Activated CD8-positive, alpha-beta T cell treated with anti-CD3 and anti-CD28 coated beads for 36 hours (primary cell): ENCODE data around the gene CGB3. TPM values are rescaled to one million over a fixed set of nuclear protein-coding genes. Genes with fewer than 3 reads are reported as not detected.
"Not testable (repeated sequence)": the region's sequence is repeated elsewhere in the genome, so short reads cannot be mapped to it uniquely, and the experiment has no call there.

ENCODE experiments used
- ATAC-seq: fragments of 200-7000 bp; cut with Tn5 transposase; one replicate; pipeline ENCODE4 v1.10.0; 2021; ENCODE audit warnings: mild to moderate bottlenecking, moderate library complexity
- CTCF ChIA-PET: fragments of 350-600 bp; sonication (Branson Sonifier 250); formaldehyde crosslinking; loops from one replicate; lab custom pipeline; 2021; ENCODE audit warnings: antibody characterized with exemption; lab: Charles Lee
- POLR2A ChIA-PET: fragments of 350-600 bp; sonication (Branson Sonifier 250); formaldehyde crosslinking; loops from one replicate; lab custom pipeline; 2021; ENCODE audit warnings: antibody characterized with exemption; lab: Charles Lee
- DNase-seq: peaks from one replicate; pipeline ENCODE4 v3.0.0-alpha.2; 2020
- H3K27ac Mint-ChIP-seq: one replicate; pipeline ENCODE4 v1.8.0; 2021; ENCODE audit warnings: mild to moderate bottlenecking, mixed read lengths
- H3K27me3 Mint-ChIP-seq: one replicate; pipeline ENCODE4 v1.8.0; 2021; ENCODE audit warnings: mixed read lengths
- H3K36me3 Mint-ChIP-seq: one replicate; pipeline ENCODE4 v1.8.0; 2021; ENCODE audit warnings: low read depth, mixed read lengths
- H3K4me1 Mint-ChIP-seq: one replicate; pipeline ENCODE4 v1.8.0; 2021; ENCODE audit warnings: low read depth, mixed read lengths
- H3K4me3 Mint-ChIP-seq: one replicate; pipeline ENCODE4 v1.8.0; 2021; ENCODE audit warnings: mild to moderate bottlenecking, moderate library complexity, mixed read lengths
- H3K9me3 Mint-ChIP-seq: one replicate; pipeline ENCODE4 v1.8.0; 2021; ENCODE audit warnings: mixed read lengths
- CTCF ChIP-seq: fragments of 200-600 bp; IDR thresholded peaks from one replicate; pipeline ENCODE4 v1.8.0; 2022; ENCODE audit warnings: antibody characterized with exemption, mild to moderate bottlenecking
- intact Hi-C: fragments of 100-400 bp; cut with micrococcal nuclease; formaldehyde crosslinking; loops from one replicate; pipeline ENCODE4 v1.10.0; 2022
- total RNA-seq, 2 experiments: library from RNA; stranded (reverse); gene quantifications; one replicate each; pipeline ENCODE4 v1.2.3, GENCODE V29; 2021

Gene CGB3
- total RNA-seq, 2 experiments from 2014 or later: not detected

- DNase-seq: no peak
- ATAC-seq: no peak
- TF ChIP-seq CTCF: no peak
- no peak overlapping the region for H3K27ac Mint-ChIP-seq
- no peaks in the 10 kb centered on the region for H3K9me3 Mint-ChIP-seq
- no peaks in the 10 kb centered on the region for H3K36me3 Mint-ChIP-seq
- no peak overlapping the region for H3K4me3 Mint-ChIP-seq
- ChIA-PET CTCF (interaction anchor here (1.1 to 2.1 kb wide), 2 partner anchors 37 to 61 kb away, joined by 3 to 10 read pairs; no protein-coding TSS in a partner anchor), POLR2A (interaction anchor here (1.2 kb wide), 1 partner anchor 156 kb away, joined by 3 read pairs; no protein-coding TSS in a partner anchor)
- H3K27me3 Mint-ChIP-seq: peaks cover 51% of the 10 kb centered on the region
- H3K4me1 Mint-ChIP-seq: peaks cover 18% of the 10 kb centered on the region
- intact Hi-C loops: no loop called here
These were observed 36.9 kb upstream of the CGB3 start for GRCh38 chr19:49061000-49061399.

GRCh38 chr19:49059053-49059452 lies 34.9 kb upstream of the CGB3 start:
- DNase-seq (no peak), ATAC-seq (no peak)
- Mint-ChIP-seq H3K27ac (no peak overlapping the region), H3K4me1 (peaks cover 18% of the 10 kb centered on the region), H3K9me3 (no peaks in the 10 kb centered on the region), H3K4me3 (no peak overlapping the region), H3K27me3 (peaks cover 45% of the 10 kb centered on the region), H3K36me3 (no peaks in the 10 kb centered on the region)
- TF ChIP-seq CTCF: no peak
- ChIA-PET POLR2A (interaction anchor here (1.0 to 2.1 kb wide), 2 partner anchors 47 to 276 kb away, joined by 4 to 5 read pairs; no protein-coding TSS in a partner anchor), CTCF (interaction anchor here (1.4 to 2.1 kb wide), 3 partner anchors 39 to 62 kb away, joined by 4 to 10 read pairs (median 7); partner anchors contain the start of gene LIN7B)
- intact Hi-C loops: no loop called here

- ATAC-seq (no peak), DNase-seq (peak; percentile 64)
- CTCF ChIA-PET: interaction anchor here (1.5 kb wide), 1 partner anchor 39 kb away, joined by 4 read pairs; no protein-coding TSS in a partner anchor
- intact Hi-C loops: no loop called here
- no peak for TF ChIP-seq CTCF
- Mint-ChIP-seq H3K27me3 (peaks cover 43% of the 10 kb centered on the region), H3K27ac (no peak overlapping the region), H3K36me3 (no peaks in the 10 kb centered on the region), H3K9me3 (no peaks in the 10 kb centered on the region), H3K4me3 (no peak overlapping the region), H3K4me1 (peaks cover 18% of the 10 kb centered on the region)
- POLR2A ChIA-PET: interaction anchor here (1.3 to 2.1 kb wide), 2 partner anchors 47 to 266 kb away, joined by 3 to 5 read pairs; no protein-coding TSS in a partner anchor
These were observed 34.4 kb upstream of the CGB3 start for GRCh38 chr19:49058562-49058961.

GRCh38 chr19:49057636-49058234 lies 33.6 kb upstream of the CGB3 start, which contains the start of gene CGB7:
Gene CGB7, minus strand, starts transcription at chr19:49057749. Its CDS starts 2,374 bp downstream, at chr19:49055375.
- no peaks in the 10 kb centered on the region for H3K36me3 Mint-ChIP-seq
- peak within 1 kb of the TSS; percentile 55 for H3K4me3 Mint-ChIP-seq
- peak; percentile 38 for DNase-seq
- peaks cover 39% of the 10 kb centered on the region for H3K27me3 Mint-ChIP-seq
- CTCF ChIA-PET: interaction anchor here (0.8 to 2.3 kb wide), 6 partner anchors 12 to 141 kb away, joined by 3 to 8 read pairs (median 4); partner anchors contain the start of genes GYS1 and RUVBL2
- ATAC-seq: no peak
- TF ChIP-seq CTCF: no peak
- POLR2A ChIA-PET: interaction anchor here (1.3 to 2.1 kb wide), 2 partner anchors 48 to 267 kb away, joined by 3 to 5 read pairs; no protein-coding TSS in a partner anchor
- H3K27ac Mint-ChIP-seq: no peak within 1 kb of the TSS
- H3K4me1 Mint-ChIP-seq: peaks cover 18% of the 10 kb centered on the region
- intact Hi-C loops: no loop called here
- H3K9me3 Mint-ChIP-seq: no peaks in the 10 kb centered on the region

GRCh38 chr19:49056902-49057596 lies 32.9 kb upstream of the CGB3 start:
- peaks cover 39% of the 10 kb centered on the region for H3K27me3 Mint-ChIP-seq
- intact Hi-C loops: not testable (repeated sequence)
- POLR2A ChIA-PET: interaction anchor here (1.3 kb wide), 1 partner anchor 267 kb away, joined by 3 read pairs; no protein-coding TSS in a partner anchor

More at GRCh38 chr19:49056902-49057596, 32.9 kb upstream of the CGB3 start:
- not testable (repeated sequence) for ATAC-seq, DNase-seq, H3K27ac Mint-ChIP-seq, H3K36me3 Mint-ChIP-seq, H3K9me3 Mint-ChIP-seq
- CTCF ChIA-PET: interaction anchor here (0.8 to 2.3 kb wide), 8 partner anchors 13 to 142 kb away, joined by 3 to 8 read pairs (median 4); partner anchors contain the start of genes GYS1 and RUVBL2
- peaks cover 18% of the 10 kb centered on the region for H3K4me1 Mint-ChIP-seq
- H3K4me3 Mint-ChIP-seq: peak overlapping the region; percentile 55
